ENCODE results near the gene CLDN14.
"Not testable (repeated sequence)": the region's sequence is repeated elsewhere in the genome, so short reads cannot be mapped to it uniquely, and the experiment has no call there.

Gene CLDN14

DNA sequence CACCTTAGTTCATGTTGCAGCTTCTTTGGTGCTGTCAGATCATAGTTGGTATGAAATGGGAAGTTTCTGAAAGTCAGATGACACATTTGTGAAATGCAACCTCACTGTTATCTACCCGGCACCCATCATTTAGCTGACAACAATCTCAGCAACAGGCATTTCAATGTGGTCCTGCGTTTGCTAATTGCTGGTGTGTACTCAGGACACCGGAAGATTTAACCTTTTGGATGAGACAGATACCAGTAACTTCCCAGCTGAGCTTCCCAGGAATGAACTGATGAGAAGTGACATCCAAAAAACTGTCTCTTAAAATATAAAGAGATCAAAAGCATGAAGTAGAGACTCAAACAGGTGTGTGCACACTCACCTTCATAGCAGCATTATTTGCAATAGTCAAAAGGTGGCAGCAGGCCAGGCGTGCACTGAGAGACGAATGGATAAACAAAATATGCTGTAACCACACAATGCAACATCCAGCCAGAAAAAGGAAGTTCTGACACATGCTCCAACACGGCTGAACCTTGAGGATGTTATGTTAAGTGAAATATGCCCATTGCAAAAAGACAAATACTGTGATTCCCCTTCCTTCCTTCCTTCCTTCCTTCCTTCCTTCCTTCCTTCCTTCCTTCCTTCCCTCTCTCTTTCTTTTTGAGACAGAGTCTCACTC lies 7.9 kb upstream of the CLDN14 start:
- Mint-ChIP-seq H3K9me3 (no peaks in the 10 kb centered on the region), H3K27me3 (peaks cover 11 to 14% of the 10 kb centered on the region in 2 donors), H3K4me3 (no peak overlapping the region), H3K27ac (no peak overlapping the region), H3K36me3 (no peaks in the 10 kb centered on the region), H3K4me1 (peaks cover 0 to 8% of the 10 kb centered on the region in 2 donors)
- ATAC-seq (replicated peaks) (peak in 1 of 2 donors; percentile 33), DNase-seq (no peak)

DNA sequence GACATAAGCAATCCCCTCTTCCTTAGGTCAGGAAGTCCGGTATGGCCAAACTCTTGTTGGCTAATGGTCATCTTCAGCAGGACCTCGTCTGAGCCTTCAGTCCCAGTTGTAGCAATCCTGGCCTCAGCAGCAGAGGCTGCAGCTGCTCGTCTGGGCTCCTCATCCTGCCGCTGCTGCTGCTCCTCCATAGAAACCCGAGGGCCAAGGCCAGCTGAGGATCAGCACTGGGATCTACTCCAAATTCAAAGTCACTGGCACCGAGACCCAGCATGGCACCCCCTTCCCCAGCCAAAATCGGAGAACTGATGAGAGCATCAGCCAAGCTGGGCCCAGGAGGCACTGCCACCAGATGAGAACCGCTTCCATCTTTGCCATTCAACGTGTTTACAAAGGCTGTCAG lies 6.3 kb upstream of the CLDN14 start:
- Mint-ChIP-seq H3K4me1 (peaks cover 0 to 8% of the 10 kb centered on the region in 2 donors), H3K4me3 (no peak overlapping the region), H3K27ac (no peak overlapping the region), H3K9me3 (no peaks in the 10 kb centered on the region), H3K36me3 (no peaks in the 10 kb centered on the region), H3K27me3 (peaks cover 7 to 13% of the 10 kb centered on the region in 2 donors)
- no peak for ATAC-seq (replicated peaks)
- no peak for DNase-seq

DNA sequence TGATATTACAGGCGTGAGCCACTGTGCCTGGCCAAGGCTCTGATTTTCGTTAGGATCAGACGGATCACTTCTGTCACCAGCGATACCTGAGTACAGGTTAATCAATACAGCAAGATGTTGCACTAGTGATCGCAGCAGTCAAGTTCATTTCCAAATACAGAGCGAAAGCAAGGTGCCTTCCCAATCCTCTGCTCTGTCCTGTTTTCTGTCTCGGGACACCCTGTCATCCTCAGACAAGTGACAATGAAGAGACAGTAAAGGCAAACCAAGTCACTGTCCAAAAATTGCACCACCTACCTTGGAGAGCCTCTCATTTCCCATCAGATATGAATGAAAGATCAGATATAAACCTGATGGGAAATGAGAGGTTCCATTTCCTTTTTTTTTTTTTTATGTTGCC lies 5.6 kb upstream of the CLDN14 start:
- Mint-ChIP-seq H3K27me3 (peaks cover 4 to 9% of the 10 kb centered on the region in 2 donors), H3K4me1 (peaks cover 0 to 8% of the 10 kb centered on the region in 2 donors), H3K36me3 (no peaks in the 10 kb centered on the region), H3K9me3 (no peaks in the 10 kb centered on the region), H3K27ac (no peak overlapping the region), H3K4me3 (no peak overlapping the region)
- no peak for ATAC-seq (replicated peaks)
- no peak for DNase-seq

DNA sequence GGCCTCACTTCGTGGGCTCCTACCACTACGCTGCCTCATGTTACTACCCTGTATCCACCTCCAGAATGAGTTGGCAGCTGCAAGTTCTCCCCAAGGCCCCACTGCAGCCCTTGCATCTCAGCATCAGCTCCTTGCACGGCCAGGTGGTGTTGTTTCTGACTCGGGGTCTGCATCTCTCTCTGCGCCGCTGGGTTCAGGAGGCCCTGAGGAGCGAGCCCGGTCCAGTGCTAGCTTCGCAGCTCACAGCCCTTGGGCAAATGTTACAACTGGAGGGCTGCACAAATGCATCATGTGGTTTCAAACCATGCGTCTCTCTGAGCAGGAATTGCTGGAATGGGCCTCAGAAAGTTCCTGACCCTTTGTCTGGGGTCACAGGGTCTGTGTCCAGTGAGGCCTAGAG lies 3.2 kb upstream of the CLDN14 start:
- peaks cover 9% of the 10 kb centered on the region in 2 donors for H3K27me3 Mint-ChIP-seq
- no peak overlapping the region for H3K27ac Mint-ChIP-seq
- no peak overlapping the region for H3K4me3 Mint-ChIP-seq
- H3K36me3 Mint-ChIP-seq, result no peaks in the 10 kb centered on the region
- ATAC-seq (replicated peaks), result no peak
- peaks cover 0 to 5% of the 10 kb centered on the region in 2 donors for H3K4me1 Mint-ChIP-seq
- H3K9me3 Mint-ChIP-seq, result no peaks in the 10 kb centered on the region
- no peak for DNase-seq

DNA sequence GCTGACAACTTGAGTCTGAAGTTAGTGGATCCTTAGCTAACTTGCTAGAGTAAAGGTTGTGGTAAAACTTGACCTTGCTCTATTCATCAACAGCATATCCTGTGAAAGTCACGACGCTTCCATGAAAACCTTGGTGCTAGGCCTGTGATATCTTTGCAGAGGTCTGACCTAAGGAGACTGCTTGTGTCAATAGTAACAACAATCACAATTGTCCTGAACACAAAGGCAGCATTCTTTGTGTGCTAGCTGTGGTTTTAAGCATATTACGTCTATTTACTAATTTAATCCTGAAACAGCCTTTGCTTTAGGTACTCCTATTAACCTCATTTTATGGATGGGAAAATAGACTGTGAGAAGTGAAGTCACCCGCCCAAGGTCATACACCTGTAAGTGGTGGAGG lies 2.8 kb upstream of the CLDN14 start:
- no peak for DNase-seq
- no peaks in the 10 kb centered on the region for H3K9me3 Mint-ChIP-seq
- no peak for ATAC-seq (replicated peaks)
- no peaks in the 10 kb centered on the region for H3K36me3 Mint-ChIP-seq
- no peak overlapping the region for H3K27ac Mint-ChIP-seq
- no peak overlapping the region for H3K4me3 Mint-ChIP-seq
- peaks cover 9% of the 10 kb centered on the region in 2 donors for H3K27me3 Mint-ChIP-seq
- H3K4me1 Mint-ChIP-seq, result peaks cover 0 to under 1% of the 10 kb centered on the region in 2 donors

DNA sequence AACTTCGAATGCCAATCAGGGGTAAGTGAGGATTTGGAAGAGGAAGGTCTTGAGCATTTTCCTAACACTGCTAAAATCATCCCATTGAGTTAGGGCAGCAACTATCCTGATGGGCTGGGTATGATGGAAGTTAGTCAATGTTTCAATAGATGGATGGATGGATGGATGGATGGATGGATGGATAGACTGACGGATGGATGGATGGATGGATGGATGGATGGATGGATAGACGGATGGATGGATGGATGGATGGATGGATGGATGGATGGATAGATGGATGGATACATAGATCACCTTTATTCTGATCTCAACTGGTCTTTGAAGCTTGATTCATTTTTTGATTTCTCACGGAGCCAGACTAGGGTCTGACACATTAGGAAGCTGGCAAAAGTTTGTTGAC lies 2.3 kb upstream of the CLDN14 start:
- Mint-ChIP-seq H3K4me1 (no peaks in the 10 kb centered on the region), H3K36me3 (no peaks in the 10 kb centered on the region), H3K27me3 (peaks cover 9% of the 10 kb centered on the region in 2 donors), H3K27ac (no peak overlapping the region), H3K4me3 (no peak overlapping the region), H3K9me3 (no peaks in the 10 kb centered on the region)
- no peak for ATAC-seq (replicated peaks)
- no peak for DNase-seq

DNA sequence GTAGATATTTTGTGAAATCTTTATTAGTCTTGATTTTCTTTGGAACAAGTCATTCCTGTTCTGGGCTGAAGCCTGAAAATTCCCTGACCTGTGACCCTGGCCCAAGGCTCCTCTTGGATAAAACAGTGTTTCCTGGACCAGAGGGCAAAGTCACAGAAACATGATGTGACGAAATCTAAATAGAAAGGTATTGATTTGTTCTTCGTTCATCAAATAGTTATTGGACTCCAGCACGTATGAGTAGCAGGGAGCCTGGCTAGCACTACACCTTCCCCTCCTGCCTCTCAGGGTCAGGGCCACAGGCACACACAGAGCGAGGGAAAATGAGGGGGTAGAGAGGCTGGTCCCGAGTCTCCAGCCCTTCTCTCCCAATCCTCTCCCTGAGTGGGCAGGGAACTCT lies 1.7 kb upstream of the CLDN14 start:
- no peaks in the 10 kb centered on the region for H3K4me1 Mint-ChIP-seq
- ATAC-seq (replicated peaks), result no peak
- no peak overlapping the region for H3K4me3 Mint-ChIP-seq
- no peaks in the 10 kb centered on the region for H3K36me3 Mint-ChIP-seq
- H3K27me3 Mint-ChIP-seq, result peaks cover 7 to 8% of the 10 kb centered on the region in 2 donors
- H3K9me3 Mint-ChIP-seq, result no peaks in the 10 kb centered on the region
- no peak overlapping the region for H3K27ac Mint-ChIP-seq
- no peak for DNase-seq

DNA sequence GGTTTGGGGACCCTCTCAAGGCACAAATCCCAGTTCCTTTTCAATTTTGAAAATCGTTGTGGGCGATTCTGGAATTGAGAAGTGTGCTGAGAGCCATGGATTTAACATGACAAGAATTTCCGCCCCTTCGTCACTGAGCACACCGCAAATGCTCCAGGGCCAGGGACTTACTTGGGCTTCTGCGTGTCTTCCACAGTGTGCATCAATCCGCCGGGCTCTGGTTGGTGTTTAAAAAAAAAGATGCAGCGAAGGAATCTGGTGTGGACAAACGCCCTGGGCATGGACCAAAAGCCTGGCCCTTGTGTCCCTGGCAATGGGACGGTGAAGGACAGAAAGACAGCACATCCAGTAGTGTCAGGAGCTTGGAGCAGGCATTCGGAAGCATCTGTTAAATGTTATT lies 696 bp upstream of the CLDN14 start:
- Mint-ChIP-seq H3K27me3 (peaks cover 5 to 6% of the 10 kb centered on the region in 2 donors), H3K27ac (no peak overlapping the region), H3K4me3 (no peak overlapping the region), H3K4me1 (no peaks in the 10 kb centered on the region), H3K9me3 (no peaks in the 10 kb centered on the region), H3K36me3 (no peaks in the 10 kb centered on the region)
- DNase-seq (no peak), ATAC-seq (replicated peaks) (no peak)

DNA sequence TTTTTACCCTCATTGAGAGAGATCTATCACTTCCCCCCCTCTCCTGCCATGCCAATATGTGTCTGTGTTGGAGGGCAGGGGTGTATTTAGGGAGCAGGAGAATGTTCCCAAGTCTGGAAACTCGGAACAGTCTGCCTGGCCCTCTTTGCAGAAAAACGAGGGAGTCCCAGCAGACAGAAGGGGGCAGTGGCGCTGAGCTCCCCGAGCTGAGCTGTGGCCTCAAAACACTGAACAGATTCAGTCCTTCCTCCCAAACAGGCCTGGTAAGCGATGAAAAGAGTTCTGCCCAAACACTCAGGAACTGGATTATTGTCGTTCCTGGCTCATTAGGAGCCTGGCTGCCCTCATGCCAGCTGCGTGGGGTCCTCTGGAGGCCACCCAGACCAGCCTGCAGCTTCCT lies 981 bp downstream of the CLDN14 start:
- H3K4me3 Mint-ChIP-seq, result no peak overlapping the region
- no peaks in the 10 kb centered on the region for H3K36me3 Mint-ChIP-seq
- no peaks in the 10 kb centered on the region for H3K9me3 Mint-ChIP-seq
- peaks cover 11 to 13% of the 10 kb centered on the region in 2 donors for H3K27me3 Mint-ChIP-seq
- no peaks in the 10 kb centered on the region for H3K4me1 Mint-ChIP-seq
- H3K27ac Mint-ChIP-seq, result no peak overlapping the region
- ATAC-seq (replicated peaks) (no peak), DNase-seq (no peak)

DNA sequence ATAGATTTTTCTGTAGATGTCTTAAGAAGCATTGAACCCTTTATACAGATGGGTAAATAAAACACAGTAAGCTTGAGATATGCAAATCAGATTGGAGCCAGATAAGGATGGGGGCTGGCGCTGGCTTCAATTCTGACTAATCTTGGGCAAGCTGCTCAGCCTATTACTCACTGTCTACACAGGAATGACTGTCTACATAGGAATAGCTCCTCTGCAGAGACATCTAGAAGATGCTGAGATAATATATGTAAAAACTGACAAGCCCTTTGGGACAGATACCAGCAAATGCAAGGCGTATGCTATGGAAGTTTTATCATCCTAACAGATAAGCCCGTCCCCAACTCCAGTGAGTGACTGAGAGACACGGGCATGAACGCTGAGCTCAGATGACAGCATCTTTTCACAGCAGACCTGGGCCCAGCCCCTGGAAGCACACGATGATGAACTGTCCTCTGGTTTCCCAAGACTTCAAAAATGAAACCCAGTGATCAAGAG lies 1.7 kb downstream of the CLDN14 start:
- H3K27me3 Mint-ChIP-seq, result peaks cover 15 to 18% of the 10 kb centered on the region in 2 donors
- ATAC-seq (replicated peaks), result peak in 1 of 2 donors; percentile 68

DNA sequence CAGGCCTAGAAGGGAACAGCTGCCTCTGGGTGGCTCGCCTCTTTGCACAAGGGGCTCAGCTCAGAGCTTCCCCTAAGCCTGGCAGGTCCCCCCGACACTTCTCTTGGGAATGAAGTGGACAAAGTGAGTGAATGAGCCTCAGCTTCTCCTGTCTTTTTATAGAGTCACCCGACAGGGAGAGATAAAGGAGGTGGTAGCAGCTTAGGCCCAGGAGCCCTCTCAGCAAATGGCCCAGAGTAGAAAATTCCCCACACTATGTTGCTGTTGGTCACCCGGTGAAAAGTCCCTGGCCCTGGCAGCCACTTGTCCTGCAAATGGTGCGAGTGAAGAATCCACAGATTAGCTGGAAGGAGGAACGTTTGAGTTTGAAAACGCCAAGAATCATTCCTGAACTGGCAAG lies 2.4 kb downstream of the CLDN14 start:
- Mint-ChIP-seq H3K9me3 (peaks cover 0 to 3% of the 10 kb centered on the region in 2 donors), H3K27me3 (peaks cover 15 to 19% of the 10 kb centered on the region in 2 donors), H3K4me3 (no peak overlapping the region), H3K27ac (no peak overlapping the region), H3K36me3 (no peaks in the 10 kb centered on the region), H3K4me1 (no peaks in the 10 kb centered on the region)
- DNase-seq, result no peak
- no peak for ATAC-seq (replicated peaks)

More for the DNA sequence above, 1.7 kb downstream of the CLDN14 start:
- H3K9me3 Mint-ChIP-seq, result peaks cover 0 to 3% of the 10 kb centered on the region in 2 donors
- no peak overlapping the region for H3K4me3 Mint-ChIP-seq
- no peaks in the 10 kb centered on the region for H3K36me3 Mint-ChIP-seq
- H3K4me1 Mint-ChIP-seq, result no peaks in the 10 kb centered on the region
- no peak for DNase-seq
- no peak overlapping the region for H3K27ac Mint-ChIP-seq

DNA sequence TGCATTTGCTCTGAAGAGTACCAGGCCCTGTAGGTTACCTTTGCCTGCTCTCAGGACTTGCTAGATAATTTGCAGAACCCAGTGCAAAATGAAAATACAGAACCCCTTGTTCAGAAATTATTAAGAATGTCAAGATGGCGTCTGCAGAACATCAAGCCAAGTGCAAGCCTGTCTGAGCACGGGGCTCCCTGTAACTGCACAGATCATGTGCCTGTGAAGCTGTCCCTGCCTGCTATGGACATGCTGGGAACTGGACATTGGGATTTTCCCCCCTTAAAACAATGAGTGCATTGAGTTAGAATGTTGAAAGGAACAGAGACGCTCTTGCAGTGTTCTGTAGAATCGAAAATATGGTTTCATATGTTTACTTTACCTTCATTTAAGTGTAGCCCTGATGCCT lies 2.9 kb downstream of the CLDN14 start:
- H3K4me1 Mint-ChIP-seq, result peaks cover 0 to 2% of the 10 kb centered on the region in 2 donors
- ATAC-seq (replicated peaks) (no peak), DNase-seq (no peak)
- peaks cover 2% of the 10 kb centered on the region in 2 donors for H3K36me3 Mint-ChIP-seq
- no peak overlapping the region for H3K27ac Mint-ChIP-seq
- H3K4me3 Mint-ChIP-seq, result no peak overlapping the region
- H3K27me3 Mint-ChIP-seq, result peaks cover 14 to 23% of the 10 kb centered on the region in 2 donors
- peaks cover 3 to 4% of the 10 kb centered on the region in 2 donors for H3K9me3 Mint-ChIP-seq

DNA sequence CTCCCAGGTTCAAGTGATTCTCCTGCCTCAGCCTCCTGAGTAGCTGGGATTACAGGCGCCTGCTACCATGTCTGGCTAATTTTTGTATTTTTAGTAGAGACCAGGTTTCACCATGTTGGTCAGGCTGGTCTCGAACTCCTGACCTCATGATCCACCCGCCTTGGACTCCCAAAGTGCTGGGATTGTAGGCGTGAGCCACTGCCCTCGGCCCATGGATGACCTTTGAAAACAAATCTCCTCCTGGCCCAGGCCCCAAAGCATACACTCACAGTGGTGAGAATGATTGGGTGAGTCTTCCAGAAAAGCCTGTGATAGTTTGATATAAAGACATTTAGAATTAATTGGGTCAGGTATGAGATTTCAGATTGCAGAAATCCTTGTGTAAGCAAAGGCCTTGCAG lies 3.4 kb downstream of the CLDN14 start:
- not testable (repeated sequence) for H3K9me3 Mint-ChIP-seq; ATAC-seq (replicated peaks)

DNA sequence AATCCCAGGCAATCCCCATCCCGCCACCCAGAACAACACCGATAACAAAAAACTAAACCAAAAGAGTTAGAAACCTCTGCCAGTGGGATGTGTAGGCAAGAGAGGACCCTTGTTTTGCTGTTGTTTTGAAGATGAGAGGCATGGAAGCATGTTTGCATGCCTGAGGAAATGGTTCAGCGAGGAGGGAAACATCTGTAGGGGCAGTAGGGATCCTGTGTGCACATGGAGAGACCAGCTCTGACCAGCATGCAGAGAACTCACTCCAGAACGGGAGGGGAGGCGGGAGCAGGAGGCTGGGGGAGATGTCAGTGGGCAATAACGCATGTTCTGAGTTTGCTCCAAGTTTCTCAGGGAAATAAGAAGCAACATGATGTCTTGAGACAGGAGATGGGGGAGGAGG lies 5.3 kb downstream of the CLDN14 start:
- Mint-ChIP-seq H3K4me1 (peaks cover 6 to 9% of the 10 kb centered on the region in 2 donors), H3K4me3 (no peak overlapping the region), H3K36me3 (peaks cover 2 to 4% of the 10 kb centered on the region in 2 donors), H3K9me3 (peaks cover 5 to 8% of the 10 kb centered on the region in 2 donors), H3K27me3 (peaks cover 15 to 20% of the 10 kb centered on the region in 2 donors), H3K27ac (no peak overlapping the region)
- ATAC-seq (replicated peaks) (no peak), DNase-seq (no peak)

More for the DNA sequence above, 3.4 kb downstream of the CLDN14 start:
- not testable (repeated sequence) for H3K27ac Mint-ChIP-seq, H3K4me3 Mint-ChIP-seq, H3K36me3 Mint-ChIP-seq, H3K4me1 Mint-ChIP-seq, DNase-seq
- H3K27me3 Mint-ChIP-seq, result peaks cover 15 to 25% of the 10 kb centered on the region in 2 donors

DNA sequence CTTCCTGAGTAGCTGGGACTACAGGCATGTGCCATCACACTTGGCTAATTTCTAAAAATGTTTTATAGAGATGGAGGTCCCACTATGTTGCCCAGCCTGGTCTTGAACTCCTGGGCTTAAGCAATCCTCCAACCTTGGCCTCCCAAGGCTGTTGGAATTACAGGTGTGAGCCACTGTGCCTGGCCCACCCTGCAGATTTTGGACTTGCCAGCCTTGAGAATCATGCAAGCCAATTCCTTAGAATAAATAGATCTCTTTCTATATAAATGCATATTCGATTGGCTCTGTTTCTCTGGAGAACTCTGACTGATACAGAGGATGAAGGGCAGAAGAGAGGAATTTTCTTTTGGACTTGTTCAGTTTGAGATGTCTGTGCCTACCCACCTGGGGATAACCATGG lies 6.7 kb downstream of the CLDN14 start:
- Mint-ChIP-seq H3K4me3 (no peak overlapping the region), H3K27me3 (peaks cover 15 to 20% of the 10 kb centered on the region in 2 donors), H3K9me3 (peaks cover 5 to 8% of the 10 kb centered on the region in 2 donors), H3K4me1 (peaks cover 6 to 9% of the 10 kb centered on the region in 2 donors), H3K27ac (no peak overlapping the region), H3K36me3 (peaks cover 2 to 4% of the 10 kb centered on the region in 2 donors)
- ATAC-seq (replicated peaks), result no peak
- no peak for DNase-seq

Data from stimulated activated naive B cell treated with anti-CD40 and anti-IgM and Interleukin-4, amounts not matched to agents 10 μg/mL and 1 μg/mL and 100 μg/mL, for 72 hours (primary cell).